Stimulated activated naive CD4-positive, alpha-beta T cell (primary cell): ENCODE data around the gene SANBR.

Source experiments
- DNase-seq, 6 experiments: peaks; one replicate each; lab custom pipeline; 2025; lab: John Stamatoyannopoulos, UW

The SANBR gene

DNA sequence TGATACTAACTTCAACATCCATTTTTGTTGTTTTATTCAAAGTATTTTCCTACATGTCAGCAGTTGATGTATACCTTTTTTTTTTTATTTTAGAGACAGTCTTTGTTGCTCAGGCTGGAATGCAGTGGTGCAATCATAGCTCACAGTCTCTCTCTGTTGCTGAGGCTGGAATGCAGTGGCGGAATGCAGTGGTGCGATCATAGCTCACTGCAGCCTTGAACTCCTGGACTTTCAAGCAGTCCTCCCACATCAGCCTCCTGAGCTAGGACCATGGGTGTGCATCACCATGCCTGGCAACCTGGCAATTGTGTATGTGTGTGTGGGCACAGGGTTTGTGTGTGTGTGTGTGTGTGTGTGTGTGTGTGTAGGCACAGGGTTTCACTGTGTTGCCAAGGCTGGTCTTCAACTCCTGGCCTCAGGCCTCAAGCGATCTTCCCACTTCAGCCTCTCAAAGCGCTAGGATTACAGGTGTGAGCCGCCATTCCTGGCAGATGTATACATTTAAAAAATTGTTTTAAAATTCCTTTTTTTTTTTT is 24.8 kb downstream of the SANBR start:
- DNase-seq, result no peak

DNA sequence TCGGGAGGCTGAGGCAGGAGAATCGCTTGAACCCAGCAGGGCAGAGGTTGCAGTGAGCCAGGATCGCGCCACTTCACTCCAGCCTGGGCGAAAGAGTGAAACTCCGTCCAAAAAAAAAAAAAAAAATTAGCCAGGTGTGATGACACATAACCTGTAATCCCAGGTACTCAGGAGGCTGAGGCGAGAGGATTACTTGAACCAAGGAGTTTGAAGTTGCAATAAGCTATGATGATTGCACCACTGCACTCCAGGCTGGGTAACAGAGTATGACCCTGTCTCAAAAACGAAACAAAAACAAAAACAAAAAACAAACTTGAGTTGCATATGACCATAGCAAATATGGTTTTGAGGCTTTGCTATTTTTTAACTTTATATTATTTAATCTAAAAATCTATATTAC is 25.8 kb downstream of the SANBR start:
- DNase-seq, result no peak

DNA sequence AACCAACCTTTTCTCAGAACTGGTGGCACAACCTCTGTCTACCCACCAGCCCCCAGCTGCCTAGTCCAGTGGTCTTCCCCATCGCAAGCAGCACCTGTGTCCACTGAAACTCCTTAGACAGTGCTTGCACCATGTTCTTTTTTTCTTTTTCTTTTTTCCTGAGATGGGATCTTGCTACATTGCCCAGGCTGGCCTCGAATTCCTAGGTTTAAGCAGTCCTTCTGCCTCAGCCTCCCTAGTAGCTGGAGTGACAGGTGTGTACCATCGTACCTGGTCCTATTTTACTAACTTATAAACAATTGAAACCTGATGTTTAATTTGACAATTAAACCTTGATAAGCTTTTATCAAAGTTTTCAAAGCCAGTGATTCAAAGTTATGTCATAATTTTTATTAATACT is 30.8 kb downstream of the SANBR start:
- no peak for DNase-seq

DNA sequence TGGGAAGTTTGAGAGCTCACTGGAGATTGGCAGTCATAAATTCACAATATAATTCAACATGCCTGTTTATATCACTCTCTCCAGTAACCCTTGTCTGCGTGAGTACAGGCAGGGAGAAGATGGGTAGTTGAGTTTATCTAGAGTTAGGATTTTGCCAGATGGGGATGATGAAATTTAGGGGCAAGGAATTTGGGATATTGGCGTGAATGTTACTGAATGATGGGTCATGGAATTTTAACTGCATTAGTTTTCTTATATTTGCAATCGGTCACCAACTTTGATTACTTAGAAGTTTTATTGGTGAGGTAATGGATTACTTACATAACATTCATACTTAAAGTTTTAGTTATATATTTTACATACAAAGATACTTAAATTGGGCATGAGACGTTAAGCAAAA is 35.1 kb downstream of the SANBR start:
- DNase-seq, result no peak

DNA sequence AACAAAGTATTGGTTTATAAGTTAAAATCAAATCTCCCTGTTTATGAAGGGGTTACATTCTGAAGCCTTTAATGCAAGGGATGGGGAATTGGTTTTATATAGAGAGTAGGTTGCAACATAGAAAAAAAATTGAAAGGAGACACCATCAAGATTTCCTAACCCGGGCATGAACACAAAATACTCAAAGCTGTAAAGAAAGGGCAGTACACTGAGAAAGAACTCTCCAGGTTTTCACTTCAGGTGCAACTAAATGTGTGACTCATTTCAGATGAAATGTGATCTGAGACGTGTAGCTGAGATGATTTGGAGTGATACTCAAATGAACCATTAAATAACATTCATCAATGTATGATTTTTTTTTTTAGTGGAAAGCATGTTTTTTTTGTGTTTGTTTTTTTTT is 43.6 kb downstream of the SANBR start:
- no peak for DNase-seq

DNA sequence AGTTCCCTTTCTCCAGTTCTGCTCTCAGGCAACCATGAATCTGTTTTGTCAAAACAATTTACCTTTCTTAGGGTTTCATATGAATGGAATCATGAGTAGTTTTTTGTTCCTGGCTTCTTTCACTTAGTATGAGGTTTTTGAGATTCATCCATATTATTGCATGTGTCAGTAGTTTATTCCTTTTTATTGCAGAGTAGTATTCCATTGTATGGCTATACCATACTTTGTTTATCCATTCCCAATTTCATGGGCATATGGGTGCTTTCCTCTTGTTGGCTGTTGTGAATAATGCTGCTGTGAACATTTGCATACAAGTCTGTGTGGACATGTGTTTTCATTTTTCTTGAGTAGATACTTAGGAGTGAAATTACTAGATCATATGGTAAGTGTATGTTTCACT is 46.0 kb downstream of the SANBR start:
- DNase-seq, result no peak

DNA sequence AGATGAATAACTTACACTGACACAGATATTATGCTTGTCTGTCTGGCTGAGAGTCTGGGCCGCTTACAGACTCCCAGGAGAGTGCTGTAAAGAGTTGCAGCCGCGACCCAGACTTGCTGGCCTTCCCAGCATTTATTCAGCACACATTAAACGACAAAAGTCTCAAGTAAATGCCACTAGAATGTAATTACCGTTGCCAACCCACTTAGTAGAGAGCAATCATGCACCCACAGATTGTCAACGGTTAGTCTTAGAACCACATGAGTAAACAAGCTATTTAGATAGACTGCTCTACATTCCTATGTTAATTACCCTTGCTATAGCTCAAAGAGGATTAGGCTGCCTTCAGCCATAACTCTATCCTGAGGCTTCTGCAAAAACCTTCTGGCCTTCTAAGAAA is 48.5 kb downstream of the SANBR start:
- DNase-seq, result no peak
